ENCODE measurements around the gene IQGAP2. TPM values are rescaled to one million over a fixed set of nuclear protein-coding genes. Genes with fewer than 3 reads are reported as not detected.
A peak's percentile ranks its signal among the peaks of the same experiment; 100 is the strongest.

The IQGAP2 gene
- total and polyA plus RNA-seq, 9 of the 15 experiments (the other 6 are each of a cell fraction or from before 2014, with no cell fraction given) = 8.7 to 23.2 (median 17.4) TPM

DNA sequence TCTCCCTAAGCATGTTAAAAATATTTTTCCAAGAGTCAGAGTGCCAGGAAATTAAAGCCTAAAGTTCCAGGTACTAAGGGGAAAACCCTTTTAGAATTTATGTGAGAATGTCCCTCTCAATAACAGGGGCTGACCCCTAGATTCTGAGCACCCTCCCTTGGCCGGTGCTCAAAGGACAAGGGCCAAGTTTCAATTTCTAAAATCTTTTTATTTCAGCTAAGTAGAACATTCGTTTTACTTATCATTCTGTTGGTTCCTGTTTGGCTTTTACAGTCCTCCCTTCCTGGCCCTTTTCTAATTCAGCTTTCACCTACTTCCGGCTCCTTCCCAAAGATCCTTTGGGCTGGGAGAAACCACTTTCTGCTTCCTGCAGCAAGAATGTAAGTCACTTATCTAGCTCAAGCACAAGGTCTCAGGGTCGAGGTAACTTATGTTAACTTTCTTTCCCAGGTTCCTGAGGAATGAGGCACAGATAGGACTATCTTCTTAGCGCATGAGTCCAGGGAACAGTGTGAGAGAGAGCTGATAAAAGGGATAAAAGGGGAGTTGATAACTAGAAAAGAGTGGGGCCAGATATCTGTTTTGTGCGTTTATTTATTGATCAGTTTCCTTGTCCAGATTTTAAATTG is 254.7 kb downstream of the IQGAP2 start (continued):
- TF ChIP-seq HSF4 (CRISPR knock-in tag; IDR thresholded peaks at IDR 0.05; ENCODE audit: borderline replicate concordance) (no peak), ZBTB1 (CRISPR knock-in tag; IDR thresholded peaks at IDR 0.05; ENCODE audit: borderline replicate concordance, low read depth) (no peak), POLR3A (IDR thresholded peaks at IDR 0.05; ENCODE audit: borderline replicate concordance, extremely low read depth, insufficient read depth, insufficient read length) (no peak), ZNF444 (CRISPR knock-in tag; IDR thresholded peaks at IDR 0.05) (peak; percentile 53; the same call in 1 of the 2 replicates), POLR2A (conservative IDR thresholded peaks at IDR 0.05) (no peak), ZFP30 (CRISPR knock-in tag; IDR thresholded peaks at IDR 0.05; ENCODE audit: borderline replicate concordance) (no peak), GABPB1 (CRISPR knock-in tag; IDR thresholded peaks at IDR 0.05) (0 out of 2 replicates have a peak, but pooled peaks have one; percentile 17), TAF15 (IDR thresholded peaks at IDR 0.05; ENCODE audit: low read depth, low read length) (no peak), ARHGAP35 (IDR thresholded peaks at IDR 0.05; ENCODE audit: partially characterized antibody) (no peak), SRSF9 (IDR thresholded peaks at IDR 0.05; ENCODE audit: borderline replicate concordance, low read depth, low read length) (no peak), ZNF24 (IDR thresholded peaks at IDR 0.05) (peak; percentile 68; the same call in 1 of the 2 replicates), LEF1 (IDR thresholded peaks at IDR 0.05) (peak; percentile 98), CC2D1A (IDR thresholded peaks at IDR 0.05) (peak; percentile 99), CEBPG (CRISPR knock-in tag; IDR thresholded peaks at IDR 0.05) (no peak), CEBPG (tag; conservative IDR thresholded peaks at IDR 0.05 in 1 of 2, IDR thresholded peaks at IDR 0.05 in 1 of 2) (no peak), TARDBP (IDR thresholded peaks at IDR 0.05) (peak; percentile 97), HDAC6 (IDR thresholded peaks at IDR 0.05; ENCODE audit: low read depth, low read length) (no peak), BDP1 (IDR thresholded peaks at IDR 0.05; ENCODE audit: insufficient read depth, insufficient read length) (no peak), NCOR1 (IDR thresholded peaks at IDR 0.05) (peak; percentile 100)
- TF ChIP-seq, protein P1, sequence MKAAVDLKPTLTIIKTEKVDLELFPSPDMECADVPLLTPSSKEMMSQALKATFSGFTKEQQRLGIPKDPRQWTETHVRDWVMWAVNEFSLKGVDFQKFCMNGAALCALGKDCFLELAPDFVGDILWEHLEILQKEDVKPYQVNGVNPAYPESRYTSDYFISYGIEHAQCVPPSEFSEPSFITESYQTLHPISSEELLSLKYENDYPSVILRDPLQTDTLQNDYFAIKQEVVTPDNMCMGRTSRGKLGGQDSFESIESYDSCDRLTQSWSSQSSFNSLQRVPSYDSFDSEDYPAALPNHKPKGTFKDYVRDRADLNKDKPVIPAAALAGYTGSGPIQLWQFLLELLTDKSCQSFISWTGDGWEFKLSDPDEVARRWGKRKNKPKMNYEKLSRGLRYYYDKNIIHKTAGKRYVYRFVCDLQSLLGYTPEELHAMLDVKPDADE (conservative IDR thresholded peaks at IDR 0.05; ENCODE audit: control insufficient read depth, low read depth, low read length) = 0 out of 2 replicates have a peak, but pooled peaks have one; percentile 51
- TF ChIP-seq, protein P2, sequence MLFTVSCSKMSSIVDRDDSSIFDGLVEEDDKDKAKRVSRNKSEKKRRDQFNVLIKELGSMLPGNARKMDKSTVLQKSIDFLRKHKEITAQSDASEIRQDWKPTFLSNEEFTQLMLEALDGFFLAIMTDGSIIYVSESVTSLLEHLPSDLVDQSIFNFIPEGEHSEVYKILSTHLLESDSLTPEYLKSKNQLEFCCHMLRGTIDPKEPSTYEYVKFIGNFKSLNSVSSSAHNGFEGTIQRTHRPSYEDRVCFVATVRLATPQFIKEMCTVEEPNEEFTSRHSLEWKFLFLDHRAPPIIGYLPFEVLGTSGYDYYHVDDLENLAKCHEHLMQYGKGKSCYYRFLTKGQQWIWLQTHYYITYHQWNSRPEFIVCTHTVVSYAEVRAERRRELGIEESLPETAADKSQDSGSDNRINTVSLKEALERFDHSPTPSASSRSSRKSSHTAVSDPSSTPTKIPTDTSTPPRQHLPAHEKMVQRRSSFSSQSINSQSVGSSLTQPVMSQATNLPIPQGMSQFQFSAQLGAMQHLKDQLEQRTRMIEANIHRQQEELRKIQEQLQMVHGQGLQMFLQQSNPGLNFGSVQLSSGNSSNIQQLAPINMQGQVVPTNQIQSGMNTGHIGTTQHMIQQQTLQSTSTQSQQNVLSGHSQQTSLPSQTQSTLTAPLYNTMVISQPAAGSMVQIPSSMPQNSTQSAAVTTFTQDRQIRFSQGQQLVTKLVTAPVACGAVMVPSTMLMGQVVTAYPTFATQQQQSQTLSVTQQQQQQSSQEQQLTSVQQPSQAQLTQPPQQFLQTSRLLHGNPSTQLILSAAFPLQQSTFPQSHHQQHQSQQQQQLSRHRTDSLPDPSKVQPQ (CRISPR knock-in tag; IDR thresholded peaks at IDR 0.05; ENCODE audit: borderline replicate concordance) = no peak
- TF ChIP-seq, protein P3, sequence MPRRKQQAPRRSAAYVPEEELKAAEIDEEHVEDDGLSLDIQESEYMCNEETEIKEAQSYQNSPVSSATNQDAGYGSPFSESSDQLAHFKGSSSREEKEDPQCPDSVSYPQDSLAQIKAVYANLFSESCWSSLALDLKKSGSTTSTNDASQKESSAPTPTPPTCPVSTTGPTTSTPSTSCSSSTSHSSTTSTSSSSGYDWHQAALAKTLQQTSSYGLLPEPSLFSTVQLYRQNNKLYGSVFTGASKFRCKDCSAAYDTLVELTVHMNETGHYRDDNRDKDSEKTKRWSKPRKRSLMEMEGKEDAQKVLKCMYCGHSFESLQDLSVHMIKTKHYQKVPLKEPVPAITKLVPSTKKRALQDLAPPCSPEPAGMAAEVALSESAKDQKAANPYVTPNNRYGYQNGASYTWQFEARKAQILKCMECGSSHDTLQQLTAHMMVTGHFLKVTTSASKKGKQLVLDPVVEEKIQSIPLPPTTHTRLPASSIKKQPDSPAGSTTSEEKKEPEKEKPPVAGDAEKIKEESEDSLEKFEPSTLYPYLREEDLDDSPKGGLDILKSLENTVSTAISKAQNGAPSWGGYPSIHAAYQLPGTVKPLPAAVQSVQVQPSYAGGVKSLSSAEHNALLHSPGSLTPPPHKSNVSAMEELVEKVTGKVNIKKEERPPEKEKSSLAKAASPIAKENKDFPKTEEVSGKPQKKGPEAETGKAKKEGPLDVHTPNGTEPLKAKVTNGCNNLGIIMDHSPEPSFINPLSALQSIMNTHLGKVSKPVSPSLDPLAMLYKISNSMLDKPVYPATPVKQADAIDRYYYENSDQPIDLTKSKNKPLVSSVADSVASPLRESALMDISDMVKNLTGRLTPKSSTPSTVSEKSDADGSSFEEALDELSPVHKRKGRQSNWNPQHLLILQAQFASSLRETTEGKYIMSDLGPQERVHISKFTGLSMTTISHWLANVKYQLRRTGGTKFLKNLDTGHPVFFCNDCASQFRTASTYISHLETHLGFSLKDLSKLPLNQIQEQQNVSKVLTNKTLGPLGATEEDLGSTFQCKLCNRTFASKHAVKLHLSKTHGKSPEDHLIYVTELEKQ (CRISPR knock-in tag; IDR thresholded peaks at IDR 0.05) = no peak
